GM19023 (cell line): ENCODE results near the gene MBD3L4.
"Not testable (repeated sequence)": the region's sequence is repeated elsewhere in the genome, so short reads cannot be mapped to it uniquely, and the experiment has no call there.

Source experiments
- ATAC-seq: cut with Tn5 transposase; IDR thresholded peaks from one replicate; pipeline ENCODE4 v1.9.1; 2021; ENCODE audit warnings: mild to moderate bottlenecking, moderate library complexity; ENCODE audit not compliant: unreplicated experiment

MBD3L4 gene

DNA sequence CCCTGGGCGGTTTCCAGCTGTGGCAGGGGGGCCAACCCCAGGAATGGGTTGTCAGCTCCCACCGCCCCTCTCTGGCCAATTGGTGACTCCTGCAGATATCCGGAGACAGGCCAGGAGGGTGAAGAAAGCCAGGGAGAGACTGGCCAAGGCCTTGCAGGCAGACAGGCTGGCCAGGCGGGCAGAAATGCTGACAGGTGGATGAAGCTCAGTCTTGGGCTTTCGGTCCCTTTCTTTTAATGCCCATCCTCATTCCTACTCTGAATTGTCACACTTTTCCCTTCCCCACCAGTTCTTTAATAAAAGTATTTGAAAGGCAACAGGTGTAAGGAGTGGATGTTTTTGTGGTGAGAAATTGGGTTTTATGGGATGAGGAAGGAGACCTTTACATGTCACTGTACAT, 11.4 kb upstream of the MBD3L4 start:
- ATAC-seq = not testable (repeated sequence)

DNA sequence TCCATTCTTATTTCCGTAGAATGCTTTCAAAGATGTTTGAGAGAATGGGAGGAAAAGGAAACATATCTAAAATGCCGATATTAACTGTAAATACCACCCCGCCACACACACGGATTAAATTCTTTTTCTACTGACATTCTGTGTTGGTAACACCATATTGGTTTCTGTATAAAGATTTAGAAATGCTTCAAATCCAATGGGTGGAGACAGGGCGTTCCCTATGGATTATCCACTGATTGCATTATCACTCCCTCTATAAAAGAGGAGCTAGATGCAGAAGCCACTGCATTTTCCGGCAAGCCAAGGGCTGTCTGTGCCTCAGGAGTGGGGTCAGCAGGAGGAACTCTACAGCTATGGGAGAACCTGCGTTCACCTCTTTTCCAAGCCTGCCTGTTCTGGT, 9.0 kb upstream of the MBD3L4 start, which contains the start of gene MBD3L2:
Gene MBD3L2 (plus strand): TSS at position 301 of the 400 bp plus-strand sequence. CDS start 53 bp downstream, at position 354.
- ATAC-seq = not testable (repeated sequence)

DNA sequence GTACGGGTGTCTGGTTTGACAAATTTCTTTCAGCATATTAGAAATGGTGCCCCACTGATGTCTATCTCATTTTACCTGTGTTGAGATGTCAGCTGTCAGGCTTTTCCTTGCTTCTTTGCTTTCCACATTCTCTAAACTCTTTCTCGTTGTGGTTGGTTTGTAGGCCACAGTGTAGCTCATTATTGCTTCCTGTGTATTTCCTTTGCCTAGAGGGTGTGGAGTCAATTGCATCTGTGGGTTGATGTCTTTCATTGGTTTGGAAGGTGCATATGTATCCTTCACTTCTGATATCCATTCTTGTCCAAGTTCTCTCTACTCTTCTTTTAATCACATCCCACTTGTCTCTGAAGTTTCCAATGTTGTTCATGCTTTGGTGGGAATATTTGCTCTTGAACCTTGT, 1.6 kb upstream of the MBD3L4 start:
- not testable (repeated sequence) for ATAC-seq

DNA sequence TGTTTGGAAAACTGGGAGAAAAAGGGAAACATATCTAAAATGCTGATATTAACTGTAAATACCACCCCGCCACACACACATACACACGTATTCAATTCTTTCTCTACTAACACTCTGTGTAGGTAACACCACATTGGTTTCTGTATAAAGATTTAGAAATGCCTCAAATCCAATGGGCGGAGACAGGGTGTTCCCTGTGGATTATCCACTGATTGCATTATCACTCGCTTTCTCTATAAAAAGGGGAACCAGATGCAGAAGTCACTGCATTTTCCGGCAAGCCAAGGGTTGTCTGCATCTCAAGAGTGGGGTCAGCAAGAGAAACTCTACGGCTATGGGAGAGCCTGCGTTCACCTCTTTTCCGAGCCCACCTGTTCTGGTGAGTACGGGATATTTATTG, 9.7 kb downstream of the MBD3L4 start, which contains the start of gene MBD3L5:
Gene MBD3L5 (plus strand): TSS at position 301 of the 400 bp plus-strand sequence. CDS start 34 bp downstream, at position 335.
- ATAC-seq = not testable (repeated sequence)

DNA sequence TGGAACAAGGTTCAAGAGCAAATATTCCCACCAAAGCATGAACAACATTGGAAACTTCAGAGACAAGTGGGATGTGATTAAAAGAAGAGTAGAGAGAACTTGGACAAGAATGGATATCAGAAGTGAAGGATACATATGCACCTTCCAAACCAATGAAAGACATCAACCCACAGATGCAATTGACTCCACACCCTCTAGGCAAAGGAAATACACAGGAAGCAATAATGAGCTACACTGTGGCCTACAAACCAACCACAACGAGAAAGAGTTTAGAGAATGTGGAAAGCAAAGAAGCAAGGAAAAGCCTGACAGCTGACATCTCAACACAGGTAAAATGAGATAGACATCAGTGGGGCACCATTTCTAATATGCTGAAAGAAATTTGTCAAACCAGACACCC, 11.2 kb downstream of the MBD3L4 start:
- ATAC-seq = not testable (repeated sequence)

DNA sequence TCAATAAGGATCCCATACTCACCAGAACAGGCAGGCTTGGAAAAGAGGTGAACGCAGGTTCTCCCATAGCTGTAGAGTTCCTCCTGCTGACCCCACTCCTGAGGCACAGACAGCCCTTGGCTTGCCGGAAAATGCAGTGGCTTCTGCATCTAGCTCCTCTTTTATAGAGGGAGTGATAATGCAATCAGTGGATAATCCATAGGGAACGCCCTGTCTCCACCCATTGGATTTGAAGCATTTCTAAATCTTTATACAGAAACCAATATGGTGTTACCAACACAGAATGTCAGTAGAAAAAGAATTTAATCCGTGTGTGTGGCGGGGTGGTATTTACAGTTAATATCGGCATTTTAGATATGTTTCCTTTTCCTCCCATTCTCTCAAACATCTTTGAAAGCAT, 18.6 kb downstream of the MBD3L4 start, which contains the start of gene MBD3L2B:
Gene MBD3L2B (minus strand): TSS at position 101 of the 400 bp plus-strand sequence. CDS start 34 bp downstream, at position 67.
- not testable (repeated sequence) for ATAC-seq

DNA sequence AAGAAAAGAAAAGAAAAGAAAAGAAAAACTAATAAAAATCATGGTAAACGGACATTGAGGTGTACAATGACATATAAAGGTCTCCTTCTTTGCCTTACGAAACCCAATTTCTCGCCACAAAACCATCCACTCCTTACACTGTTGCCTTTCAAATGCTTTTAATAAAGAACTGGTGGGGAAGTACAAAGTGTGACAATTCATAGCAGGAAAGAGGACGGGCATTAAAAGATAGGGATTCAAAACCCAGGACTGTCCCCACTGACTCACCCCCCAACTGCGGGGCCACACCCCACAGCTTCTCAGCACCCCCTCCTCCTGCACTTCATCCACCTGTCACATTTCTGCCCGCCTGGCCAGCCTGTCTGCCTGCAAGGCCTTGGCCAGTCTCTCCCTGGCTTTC, 21.2 kb downstream of the MBD3L4 start:
- ATAC-seq = no peak

DNA sequence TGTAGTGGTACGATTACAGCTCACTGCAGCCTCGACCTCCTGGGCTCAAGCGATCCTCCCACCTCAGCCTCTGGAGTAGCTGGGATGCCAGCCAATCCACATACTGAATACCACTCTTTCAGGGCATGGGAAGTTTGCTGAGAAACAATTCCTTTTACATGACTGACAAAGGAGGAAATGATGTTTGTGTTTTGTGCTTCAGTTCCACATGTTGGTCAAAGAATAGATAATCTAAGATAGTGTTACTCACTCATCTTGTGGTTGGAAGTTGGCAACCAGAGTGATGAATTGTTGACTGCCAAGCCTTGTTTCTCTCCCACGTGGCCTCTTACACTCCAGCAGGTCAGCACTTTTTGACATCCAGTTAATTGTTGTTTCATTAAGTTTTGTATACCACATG, 26.3 kb downstream of the MBD3L4 start:
- ATAC-seq = no peak

DNA sequence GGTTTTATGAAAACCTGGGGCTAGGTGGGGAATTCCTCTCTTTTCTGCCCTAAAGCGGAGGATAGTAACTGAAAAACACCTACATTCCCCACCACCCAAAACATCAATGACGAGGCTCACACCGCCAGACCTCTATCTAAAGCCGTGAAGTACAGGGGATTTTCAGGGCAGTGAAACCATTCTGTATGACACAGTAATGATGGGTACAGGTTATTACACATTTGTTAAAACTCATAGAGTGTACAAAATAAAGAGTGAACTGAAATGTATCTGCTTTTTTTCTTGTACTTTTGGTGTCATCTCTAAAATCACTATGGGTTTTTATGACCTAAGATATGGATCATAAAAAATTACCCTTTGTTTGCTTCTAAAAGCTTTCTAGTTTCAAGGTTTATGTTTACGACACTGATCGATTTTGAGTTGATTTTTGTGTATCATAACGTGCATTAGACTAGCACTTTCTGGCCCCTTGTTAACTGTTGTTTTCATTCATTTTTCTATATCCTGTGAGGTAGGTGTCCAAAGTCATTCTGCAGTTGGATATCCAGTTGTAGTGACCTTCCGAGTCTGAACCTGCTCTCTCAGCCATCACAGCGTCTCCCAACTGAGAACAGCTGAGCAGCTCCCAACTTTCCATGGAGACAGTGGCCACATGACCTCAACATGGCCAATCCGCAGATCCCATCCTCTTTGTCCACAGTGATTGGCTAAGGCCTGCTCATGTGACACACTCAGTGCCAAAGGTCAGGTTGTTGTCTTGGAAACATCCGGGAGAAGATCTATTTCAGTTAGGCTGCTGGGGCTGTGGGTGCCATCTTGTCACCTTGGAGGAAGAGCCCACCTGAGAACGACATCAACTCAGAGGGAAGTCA, 29.0 kb downstream of the MBD3L4 start:
- ATAC-seq = no peak

DNA sequence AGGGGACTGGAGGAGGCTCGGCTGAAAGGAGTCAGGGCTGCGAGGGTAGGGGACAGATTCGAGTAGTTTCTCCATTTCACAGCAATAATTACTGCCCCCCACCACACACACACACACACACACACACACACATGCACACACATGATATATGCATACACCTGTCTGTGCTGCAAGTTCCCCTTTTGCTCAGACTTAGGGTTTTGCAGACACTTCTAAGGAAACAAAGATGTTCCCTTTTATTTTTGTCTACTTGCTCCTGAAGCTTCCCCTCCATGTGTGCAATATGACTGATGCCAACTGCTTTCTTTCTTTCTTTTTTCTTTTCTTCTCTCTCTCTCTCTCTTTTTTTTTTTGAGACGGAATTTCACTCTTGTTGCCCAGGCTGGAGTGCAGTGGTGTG, 32.1 kb downstream of the MBD3L4 start:
- ATAC-seq = no peak

DNA sequence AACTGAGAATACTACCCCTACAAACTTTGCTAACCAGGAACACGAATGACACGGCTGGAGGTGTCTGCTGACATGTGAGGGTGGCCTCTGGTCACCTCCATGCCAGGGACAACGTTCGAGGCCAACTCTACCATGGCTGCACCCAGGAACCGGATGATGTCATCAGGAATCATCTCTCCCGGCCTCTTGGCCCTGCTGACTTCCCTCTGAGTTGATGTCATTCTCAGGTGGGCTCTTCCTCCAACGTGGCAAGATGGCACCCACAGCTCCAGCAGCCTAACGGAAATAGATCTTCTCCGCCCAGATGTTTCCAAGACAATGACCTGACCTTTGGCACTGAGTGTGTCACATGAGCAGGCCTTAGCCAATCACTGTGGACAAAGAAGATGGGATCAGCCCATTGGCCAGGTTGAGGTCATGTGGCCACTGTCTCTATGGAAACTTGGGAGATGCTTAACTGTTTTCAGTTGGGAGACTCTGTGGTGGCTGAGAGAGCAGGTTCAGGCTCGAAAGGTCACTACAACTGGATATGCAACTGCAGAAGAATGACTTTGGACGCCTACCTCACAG, 33.8 kb downstream of the MBD3L4 start:
- no peak for ATAC-seq

DNA sequence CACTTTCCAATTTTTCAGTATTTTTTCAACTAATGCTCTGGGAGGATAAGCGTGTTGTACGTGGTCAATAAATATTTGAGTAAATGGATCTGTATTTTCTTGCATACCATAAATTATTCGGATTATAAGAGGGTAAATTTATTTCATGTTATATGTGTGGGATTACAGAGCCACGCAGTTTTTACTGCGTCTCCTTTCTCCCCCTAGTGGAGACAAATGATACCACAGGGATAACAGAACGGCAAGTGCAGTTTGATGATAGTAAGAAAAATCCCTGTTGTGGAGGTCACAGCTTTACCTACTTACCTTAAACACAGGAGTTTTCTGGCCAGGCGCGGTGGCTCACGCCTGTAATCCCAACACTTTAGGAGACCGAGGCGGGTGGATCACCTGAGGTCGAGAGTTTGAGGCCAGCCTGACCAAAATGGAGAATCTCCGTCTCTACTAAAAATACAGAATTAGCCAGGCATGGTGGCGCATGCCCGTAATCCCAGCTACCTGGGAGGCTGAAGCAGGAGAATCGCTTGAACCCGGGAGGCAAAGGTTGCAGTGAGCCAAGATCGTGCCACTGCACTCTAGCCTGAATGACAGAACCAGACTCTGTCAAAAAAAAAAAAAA, 35.6 kb downstream of the MBD3L4 start:
- no peak for ATAC-seq

DNA sequence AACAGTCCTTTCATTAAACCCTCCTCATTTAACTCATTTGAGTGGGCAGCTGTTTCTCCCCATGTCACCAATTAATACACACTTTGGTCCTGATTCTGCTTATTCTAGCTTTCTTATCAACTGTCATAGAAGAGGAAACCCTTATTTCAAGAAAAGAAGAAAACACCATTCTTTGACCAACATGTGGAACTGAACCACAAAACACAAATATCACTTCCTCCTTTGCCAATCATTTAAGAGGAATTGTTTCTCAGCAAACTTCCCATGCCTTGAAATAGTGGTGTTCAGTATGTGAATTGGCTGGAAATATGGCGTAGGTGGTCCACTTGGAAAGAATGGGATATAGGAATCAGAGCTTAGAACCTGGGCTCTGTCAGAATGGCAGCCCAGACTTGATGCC, 39.2 kb downstream of the MBD3L4 start:
- no peak for ATAC-seq

DNA sequence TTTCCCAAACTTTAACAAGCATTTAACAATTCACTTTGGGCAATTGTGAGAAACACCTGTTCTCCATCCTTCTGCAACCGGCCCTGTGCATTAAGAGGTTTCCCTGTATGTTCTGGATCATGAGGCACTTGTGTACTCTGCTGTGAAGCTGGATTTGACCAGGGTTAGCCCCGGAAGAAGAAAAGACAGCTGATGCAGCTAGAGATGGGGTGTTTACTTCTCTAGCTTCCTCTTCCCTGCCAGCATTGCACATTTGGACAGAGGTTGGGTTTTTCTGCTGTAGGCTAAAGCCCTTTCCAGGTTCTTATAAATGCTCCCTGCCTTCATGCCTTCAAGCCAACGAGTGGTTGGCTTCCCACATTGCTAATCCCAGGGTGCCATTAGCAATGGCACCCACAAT, 39.6 kb downstream of the MBD3L4 start:
- ATAC-seq = no peak

DNA sequence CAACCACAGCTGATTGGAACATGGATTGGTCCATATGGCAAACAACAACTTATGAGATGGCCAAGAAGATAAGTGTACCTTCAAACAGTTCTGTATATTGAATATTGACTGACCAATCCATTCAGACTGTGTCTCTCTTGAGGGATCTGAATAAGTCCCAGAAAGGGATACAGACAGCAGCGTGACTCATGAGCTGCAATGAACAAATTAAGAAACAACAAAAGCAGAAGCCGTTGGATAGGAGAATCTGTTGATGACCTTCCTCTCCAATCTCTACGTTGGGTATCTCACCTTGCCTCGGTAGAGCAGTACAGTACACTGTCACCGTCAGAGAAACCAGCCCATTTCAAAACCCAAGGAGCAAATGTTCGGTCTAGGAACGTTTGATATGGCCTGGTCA, 40.0 kb downstream of the MBD3L4 start:
- ATAC-seq = no peak

DNA sequence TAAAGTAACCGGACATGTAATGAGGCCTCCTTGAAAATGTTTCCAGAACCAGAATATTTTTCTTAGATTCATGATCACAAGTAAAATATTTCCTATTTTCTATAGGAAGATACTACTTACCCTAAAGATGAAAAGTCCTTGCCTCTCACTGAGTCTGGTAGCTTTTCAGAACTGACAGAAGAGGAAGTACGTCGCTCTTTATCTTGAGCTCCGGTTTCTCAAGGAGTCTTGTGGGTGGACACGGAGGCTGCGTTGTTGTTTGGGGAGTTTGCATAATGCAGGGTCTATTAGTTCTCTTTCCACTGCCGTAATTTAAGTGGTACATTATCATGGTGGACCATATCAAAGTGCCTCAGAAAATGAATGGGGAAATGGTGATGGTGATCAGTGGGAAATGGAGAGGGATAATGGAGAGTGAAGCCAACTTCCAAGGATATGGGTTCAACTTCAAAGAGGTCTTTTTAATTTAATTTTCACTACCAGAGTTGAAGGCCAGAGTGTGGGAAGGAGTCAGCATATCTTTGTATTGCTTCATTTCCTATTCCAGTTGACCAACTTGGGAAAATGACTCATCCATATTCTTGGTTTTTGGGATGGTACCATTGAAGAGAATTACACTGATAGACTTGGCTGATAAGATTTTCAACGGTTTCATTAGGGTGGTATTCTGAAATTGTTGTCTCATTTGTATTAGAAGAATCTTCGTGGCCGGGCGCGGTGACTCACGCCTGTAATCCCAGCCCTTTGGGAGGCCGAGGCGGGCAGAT, 42.1 kb downstream of the MBD3L4 start:
- no peak for ATAC-seq

DNA sequence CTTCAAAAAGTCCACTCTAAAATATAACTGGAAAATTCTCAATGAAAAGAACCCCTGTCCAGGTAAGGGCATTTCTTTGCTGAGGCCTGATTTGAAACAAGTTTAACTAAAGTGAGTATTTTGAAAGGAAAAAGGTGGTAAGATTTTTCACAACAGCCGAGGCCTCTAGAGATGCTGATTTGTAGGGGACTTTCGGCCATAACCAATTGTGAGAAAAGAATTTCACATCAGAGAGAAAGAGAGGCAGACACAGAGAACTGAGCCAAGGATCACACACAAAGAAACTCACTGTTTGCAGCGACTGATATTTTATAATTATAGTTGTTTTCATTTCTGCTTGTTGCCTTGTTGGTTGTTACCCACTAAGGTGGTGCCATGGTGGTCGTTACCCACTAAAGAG, 43.2 kb downstream of the MBD3L4 start:
- ATAC-seq = no peak

DNA sequence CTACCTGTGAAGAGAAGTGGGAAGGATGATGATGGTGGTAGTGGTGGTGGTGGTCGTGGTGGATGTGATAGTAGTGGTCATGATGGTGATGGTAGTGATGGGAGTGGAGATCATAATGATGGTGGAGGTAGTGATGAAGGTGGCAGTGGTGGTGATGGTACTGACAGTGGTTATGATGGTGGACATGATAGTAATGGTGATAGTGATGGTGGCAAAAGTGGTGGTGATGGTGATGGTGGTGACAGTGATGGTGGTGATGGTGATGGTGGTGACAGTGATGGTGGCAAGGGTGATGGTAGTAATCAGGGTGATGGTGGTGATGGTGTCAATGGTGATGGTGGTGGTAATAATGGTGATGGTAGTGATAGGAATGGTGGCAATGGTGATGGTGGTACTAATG, 44.9 kb downstream of the MBD3L4 start:
- no peak for ATAC-seq

DNA sequence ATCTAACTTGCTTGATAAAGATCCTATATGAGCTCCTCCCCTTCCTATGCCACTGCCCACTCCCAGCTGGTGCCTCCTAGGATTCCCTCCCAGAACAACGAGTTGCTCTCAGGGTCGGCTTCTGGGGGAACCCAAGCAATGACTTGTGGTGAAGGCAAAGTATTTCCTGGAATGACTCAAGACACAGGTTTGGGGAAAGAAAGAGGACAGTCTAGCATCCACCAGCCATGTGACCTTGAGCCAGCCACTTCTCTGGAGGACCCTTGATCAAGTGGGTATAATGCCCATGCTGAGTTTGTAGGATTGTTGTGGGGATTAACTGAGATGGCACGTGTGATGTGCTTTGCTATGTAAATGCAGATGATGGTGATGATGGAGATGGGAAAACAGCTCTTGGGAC, 51.7 kb downstream of the MBD3L4 start:
- no peak for ATAC-seq

DNA sequence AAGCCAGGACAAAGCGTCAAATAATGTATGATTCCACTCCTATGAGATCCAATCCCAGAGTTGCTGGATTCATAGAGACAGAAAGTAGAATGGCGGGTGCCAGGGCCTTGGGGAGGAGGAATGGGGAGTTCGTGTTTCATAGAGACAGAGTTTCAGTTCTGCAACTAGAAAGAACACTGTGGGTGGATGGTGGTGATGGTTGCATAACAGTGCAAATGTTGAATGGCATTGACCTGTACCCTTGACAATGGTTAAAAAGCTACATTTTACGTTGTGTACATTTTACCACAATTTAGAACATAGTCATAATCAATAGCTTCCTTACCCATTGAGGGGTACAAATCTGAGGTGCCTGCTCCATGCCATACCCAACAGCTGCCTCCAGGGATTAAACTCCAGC, 52.1 kb downstream of the MBD3L4 start:
- no peak for ATAC-seq
